GM12878 (cell line): ENCODE data around the gene NBEAL1. TPM values are rescaled to one million over a fixed set of nuclear protein-coding genes. Genes with fewer than 3 reads are reported as not detected.

ENCODE experiments used
- ATAC-seq: fragments of 200-7000 bp; cut with Tn5 transposase; 3 replicates; pipeline ENCODE4 v1.9.1; 2020; ENCODE audit warnings: mild to moderate bottlenecking, moderate library complexity
- BruUV-seq: library from RNA; stranded (reverse); fragments of 400-500 nt; replicated peaks from 2 replicates; lab custom pipeline; 2021; lab: Mats Ljungman, UMichigan
- CTCF ChIA-PET: fragments of 300-600 bp; sonication (Branson Sonifier 250); formaldehyde crosslinking; extraction: SDS; loops from one replicate; lab custom pipeline; 2021; ENCODE audit warnings: inconsistent platforms; lab: Yijun Ruan, JAX
- POLR2A ChIA-PET: fragments of 350-600 bp; formaldehyde crosslinking; extraction: SDS; loops from one replicate; lab custom pipeline; 2021; ENCODE audit warnings: inconsistent platforms; lab: Charles Lee
- RAD21 ChIA-PET: fragments of 300-600 bp; sonication (Branson Sonifier 250); formaldehyde crosslinking; loops from one replicate; lab custom pipeline; 2023; ENCODE audit warnings: antibody characterized with exemption; ENCODE audit not compliant: unreplicated experiment; lab: Charles Lee
- SMC1A ChIA-PET: fragments of 300-600 bp; sonication (Branson Sonifier 250); formaldehyde crosslinking; loops from one replicate; lab custom pipeline; 2023; ENCODE audit not compliant: unreplicated experiment, uncharacterized antibody; lab: Charles Lee
- DNase-seq: peaks from one replicate; pipeline ENCODE4 v3.0.0-alpha.2; 2011; ENCODE audit warnings: low read depth, low spot score
- FAIRE-seq: peaks from 3 replicates; lab custom pipeline; 2011; peaks lifted over from hg19 to GRCh38; lab: Jason Lieb, UNC
- H2AFZ ChIP-seq: 2 replicates; pipeline ENCODE4 v1.6.0; 2011; ENCODE audit warnings: low read depth, low read length, control low read depth; ENCODE audit not compliant: control insufficient read depth
- H3K27ac ChIP-seq: 2 replicates; pipeline ENCODE4 v1.5.1; 2011; ENCODE audit warnings: control low read depth; ENCODE audit not compliant: control insufficient read depth, insufficient read depth
- H3K27me3 ChIP-seq, 2 experiments: replicated peaks in 1 of 2; 2 replicates each; pipeline versions ENCODE4 v1.6.0 to v1.6.1; 2011; ENCODE audit warnings: low read length in 1 of 2; ENCODE audit not compliant: control insufficient read depth in 2 of 2, insufficient read depth in 2 of 2
- H3K36me3 ChIP-seq, 2 experiments: 2 replicates each; pipeline ENCODE4 v1.5.1; 2011; ENCODE audit warnings: low read length in 1 of 2; ENCODE audit not compliant: control insufficient read depth in 2 of 2, insufficient read depth in 2 of 2
- H3K4me1 ChIP-seq: 2 replicates; pipeline ENCODE4 v1.6.1; 2011; ENCODE audit warnings: mild to moderate bottlenecking, low read length, moderate library complexity, mixed read lengths; ENCODE audit not compliant: control insufficient read depth, insufficient read depth
- H3K4me2 ChIP-seq: 2 replicates; pipeline ENCODE4 v1.6.0; 2011; ENCODE audit warnings: control low read depth; ENCODE audit not compliant: control insufficient read depth, insufficient read depth
- H3K4me3 ChIP-seq: fragments of 200-600 bp; sonication (generic); 2 replicates; pipeline ENCODE4 v1.5.1; 2016
- H3K79me2 ChIP-seq: 2 replicates; pipeline ENCODE4 v1.6.0; 2011; ENCODE audit warnings: low read length; ENCODE audit not compliant: control insufficient read depth, insufficient read depth
- H3K9ac ChIP-seq: 2 replicates; pipeline ENCODE4 v1.8.0; 2011; ENCODE audit warnings: low read length, control low read depth, mixed read lengths; ENCODE audit not compliant: control insufficient read depth, insufficient read depth
- H3K9me3 ChIP-seq: replicated peaks from 3 replicates; pipeline ENCODE4 v1.5.1; 2011; ENCODE audit warnings: mild to moderate bottlenecking, low read length; ENCODE audit not compliant: control insufficient read depth, insufficient read depth
- H4K20me1 ChIP-seq: 2 replicates; pipeline ENCODE4 v1.6.0; 2011; ENCODE audit not compliant: control insufficient read depth, insufficient read depth
- CBX3 ChIP-seq: fragments of 200-600 bp; sonication (generic); IDR thresholded peaks from 2 replicates; pipeline ENCODE4 v1.6.1; 2016; ENCODE audit warnings: low read depth, borderline replicate concordance
- FOS ChIP-seq: IDR thresholded peaks from 3 replicates; pipeline ENCODE4 v1.6.1; 2011; ENCODE audit warnings: borderline replicate concordance; ENCODE audit not compliant: insufficient read length; ENCODE audit errors: extremely low read depth
- LARP7 ChIP-seq: fragments of 450-650 bp; IDR thresholded peaks from 2 replicates; pipeline ENCODE4 v1.6.1; 2017; ENCODE audit warnings: mild to moderate bottlenecking
- NR2F1 ChIP-seq: fragments of 450-650 bp; conservative IDR thresholded peaks from 2 replicates; pipeline ENCODE4 v1.6.1; 2017; ENCODE audit warnings: mild to moderate bottlenecking
- SRF ChIP-seq, 2 experiments: IDR thresholded peaks; 2 replicates each; pipeline ENCODE4 v1.6.1; 2011; ENCODE audit warnings: low read depth in 2 of 2, low read length in 2 of 2, mild to moderate bottlenecking in 1 of 2, moderate library complexity in 1 of 2
- TAF1 ChIP-seq: IDR thresholded peaks from 2 replicates; pipeline ENCODE4 v1.6.1; 2011; ENCODE audit warnings: mild to moderate bottlenecking, low read depth, low read length, borderline replicate concordance
- TCF7 ChIP-seq: IDR thresholded peaks from 2 replicates; pipeline ENCODE4 v1.6.1; 2014; ENCODE audit warnings: antibody characterized with exemption, borderline replicate concordance
- ZNF217 ChIP-seq: fragments of 450-650 bp; IDR thresholded peaks from 2 replicates; pipeline ENCODE4 v1.6.1; 2017; ENCODE audit warnings: antibody characterized with exemption, mild to moderate bottlenecking
- in situ Hi-C: fragments of 300-500 bp; cut with MboI; formaldehyde crosslinking; loops from 9 replicates; pipeline ENCODE4 v1.14.3; 2018; ENCODE audit warnings: mixed read lengths
- intact Hi-C: fragments of 100-400 bp; cut with micrococcal nuclease; formaldehyde crosslinking; loops from one replicate; pipeline ENCODE4 v1.14.2; 2022; ENCODE audit not compliant: unreplicated experiment
- polyA plus RNA-seq, 11 experiments: library from polyadenylated mRNA; depleted of rRNA in 4 of 11; unstranded in 6 of 11; stranded (reverse) in 5 of 11; fragments of >200 nt; fragmentation: Nextera tagmentation in 4 of 11; fragmentation: Illumina TruSeq in 1 of 11; extraction: Ambion mirVana in 4 of 11; extraction: Trizol in 1 of 11; gene quantifications; 1 replicate in 1 of 11; 2 replicates in 10 of 11; pipeline versions ENCODE4 v1.2.1 to v1.2.3, GENCODE V29; 2011 to 2016; ENCODE audit warnings: inconsistent platforms in 2 of 11, missing spikeins in 2 of 11, low read depth in 1 of 11
- total RNA-seq, 4 experiments: library from RNA; depleted of rRNA in 3 of 4; stranded (reverse); fragments of >200 nt in 3 of 4; fragmentation: Illumina TruSeq in 1 of 4; extraction: Trizol in 1 of 4; gene quantifications; 2 replicates each; pipeline versions ENCODE4 v1.2.1 to v1.2.3, GENCODE V29; 2013 to 2021
- TF ChIP-seq, protein P1 (sequence below): fragments of 450-650 bp; IDR thresholded peaks from 2 replicates; pipeline ENCODE4 v1.6.1; 2017; ENCODE audit warnings: low read depth, mild to moderate bottlenecking, moderate library complexity
- TF ChIP-seq, protein P2 (sequence below): fragments of 450-650 bp; formaldehyde crosslinking; IDR thresholded peaks from 2 replicates; pipeline ENCODE4 v1.5.0; 2022; ENCODE audit warnings: mild to moderate bottlenecking, missing genetic modification characterization
- TF ChIP-seq, protein P3 (sequence below): fragments of 450-650 bp; IDR thresholded peaks from 2 replicates; pipeline ENCODE4 v1.6.1; 2016; ENCODE audit warnings: mild to moderate bottlenecking
- TF ChIP-seq, protein P4 (sequence below): fragments of 450-650 bp; conservative IDR thresholded peaks from 2 replicates; pipeline ENCODE4 v1.6.1; 2017; ENCODE audit warnings: mild to moderate bottlenecking, moderate library complexity

The NBEAL1 gene
- total and polyA plus RNA-seq, 10 of the 15 experiments (the other 5 are each of a cell fraction or from before 2014, with no cell fraction given): 1.9 to 16.1 (median 7.2) TPM

DNA sequence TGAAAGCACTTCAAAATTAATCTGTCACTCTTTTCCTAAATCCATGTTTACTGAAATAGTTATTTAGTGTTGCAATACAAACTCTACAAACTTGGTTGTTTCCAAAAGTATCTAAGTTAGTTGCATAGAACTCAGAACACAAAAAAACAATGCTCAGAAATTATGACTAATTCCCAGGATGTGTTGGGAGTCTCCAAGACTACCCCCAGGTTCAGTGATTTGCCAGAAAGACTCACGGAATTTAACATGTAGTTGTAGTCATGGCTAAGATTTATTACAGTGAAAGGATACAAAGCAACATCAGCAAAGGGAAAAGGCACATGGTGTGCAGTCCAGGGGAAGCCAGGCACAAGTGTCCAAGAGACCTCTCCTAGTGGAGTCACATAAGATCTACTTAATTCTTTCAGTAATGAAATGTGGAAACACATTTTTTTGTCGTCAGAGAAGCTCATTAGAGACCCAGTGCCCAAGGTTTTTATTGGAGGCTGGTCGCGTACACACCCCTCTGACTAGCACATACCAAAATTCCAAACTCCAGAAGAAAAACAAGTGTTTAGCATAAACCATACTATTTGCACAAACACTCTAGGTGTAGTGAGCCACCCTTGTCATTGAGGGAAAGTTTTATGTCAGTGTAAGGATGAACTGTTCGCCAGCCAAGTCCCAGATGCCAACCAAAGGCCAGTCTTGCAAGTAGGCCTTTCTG lies 180.8 kb downstream of the NBEAL1 start (continued):
- TF ChIP-seq, protein P1, sequence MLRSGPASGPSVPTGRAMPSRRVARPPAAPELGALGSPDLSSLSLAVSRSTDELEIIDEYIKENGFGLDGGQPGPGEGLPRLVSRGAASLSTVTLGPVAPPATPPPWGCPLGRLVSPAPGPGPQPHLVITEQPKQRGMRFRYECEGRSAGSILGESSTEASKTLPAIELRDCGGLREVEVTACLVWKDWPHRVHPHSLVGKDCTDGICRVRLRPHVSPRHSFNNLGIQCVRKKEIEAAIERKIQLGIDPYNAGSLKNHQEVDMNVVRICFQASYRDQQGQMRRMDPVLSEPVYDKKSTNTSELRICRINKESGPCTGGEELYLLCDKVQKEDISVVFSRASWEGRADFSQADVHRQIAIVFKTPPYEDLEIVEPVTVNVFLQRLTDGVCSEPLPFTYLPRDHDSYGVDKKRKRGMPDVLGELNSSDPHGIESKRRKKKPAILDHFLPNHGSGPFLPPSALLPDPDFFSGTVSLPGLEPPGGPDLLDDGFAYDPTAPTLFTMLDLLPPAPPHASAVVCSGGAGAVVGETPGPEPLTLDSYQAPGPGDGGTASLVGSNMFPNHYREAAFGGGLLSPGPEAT: no peak
- TF ChIP-seq, protein P2, sequence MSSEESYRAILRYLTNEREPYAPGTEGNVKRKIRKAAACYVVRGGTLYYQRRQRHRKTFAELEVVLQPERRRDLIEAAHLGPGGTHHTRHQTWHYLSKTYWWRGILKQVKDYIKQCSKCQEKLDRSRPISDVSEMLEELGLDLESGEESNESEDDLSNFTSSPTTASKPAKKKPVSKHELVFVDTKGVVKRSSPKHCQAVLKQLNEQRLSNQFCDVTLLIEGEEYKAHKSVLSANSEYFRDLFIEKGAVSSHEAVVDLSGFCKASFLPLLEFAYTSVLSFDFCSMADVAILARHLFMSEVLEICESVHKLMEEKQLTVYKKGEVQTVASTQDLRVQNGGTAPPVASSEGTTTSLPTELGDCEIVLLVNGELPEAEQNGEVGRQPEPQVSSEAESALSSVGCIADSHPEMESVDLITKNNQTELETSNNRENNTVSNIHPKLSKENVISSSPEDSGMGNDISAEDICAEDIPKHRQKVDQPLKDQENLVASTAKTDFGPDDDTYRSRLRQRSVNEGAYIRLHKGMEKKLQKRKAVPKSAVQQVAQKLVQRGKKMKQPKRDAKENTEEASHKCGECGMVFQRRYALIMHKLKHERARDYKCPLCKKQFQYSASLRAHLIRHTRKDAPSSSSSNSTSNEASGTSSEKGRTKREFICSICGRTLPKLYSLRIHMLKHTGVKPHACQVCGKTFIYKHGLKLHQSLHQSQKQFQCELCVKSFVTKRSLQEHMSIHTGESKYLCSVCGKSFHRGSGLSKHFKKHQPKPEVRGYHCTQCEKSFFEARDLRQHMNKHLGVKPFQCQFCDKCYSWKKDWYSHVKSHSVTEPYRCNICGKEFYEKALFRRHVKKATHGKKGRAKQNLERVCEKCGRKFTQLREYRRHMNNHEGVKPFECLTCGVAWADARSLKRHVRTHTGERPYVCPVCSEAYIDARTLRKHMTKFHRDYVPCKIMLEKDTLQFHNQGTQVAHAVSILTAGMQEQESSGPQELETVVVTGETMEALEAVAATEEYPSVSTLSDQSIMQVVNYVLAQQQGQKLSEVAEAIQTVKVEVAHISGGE: no peak
- TF ChIP-seq NR2F1 (no peak), LARP7 (no peak)

DNA sequence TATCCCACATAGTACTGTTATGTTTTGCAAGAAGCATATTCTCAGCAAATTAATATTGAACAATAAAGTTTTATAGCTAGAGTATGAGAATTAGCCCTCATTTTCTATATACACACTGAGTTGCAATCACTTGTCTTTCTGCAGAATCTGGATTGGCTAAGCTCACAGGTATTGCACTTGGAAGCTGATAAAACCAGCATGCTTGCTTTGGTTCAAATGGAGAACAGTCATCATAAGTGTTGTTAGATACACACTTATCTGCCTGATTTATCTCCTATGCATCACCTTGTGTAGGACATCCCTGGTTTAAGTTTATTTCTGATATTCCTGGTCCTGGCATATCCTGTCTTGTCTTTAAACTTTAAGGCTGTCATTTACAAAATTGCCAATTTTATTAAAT lies 186.2 kb downstream of the NBEAL1 start:
- no peak for FAIRE-seq
- RAD21 ChIA-PET: no interaction called here
- Histone ChIP-seq H3K4me2 (no peak overlapping the region), H3K27ac (no peak overlapping the region), H3K9ac (no peak overlapping the region), H3K4me3 (no peak overlapping the region), H2AFZ (no peak overlapping the region), H3K27me3 (no peaks in the 10 kb centered on the region), H3K4me1 (no peaks in the 10 kb centered on the region), H3K9me3 (no peaks in the 10 kb centered on the region), H3K36me3 (no peaks in the 10 kb centered on the region), H3K79me2 (no peaks in the 10 kb centered on the region), H4K20me1 (no peaks in the 10 kb centered on the region)
- DNase-seq: no peak
- POLR2A ChIA-PET: no interaction called here
- intact Hi-C loops (no loop called here), in situ Hi-C loops (no loop called here)
- BruUV-seq: no TSS peak
- ATAC-seq: no peak
- TF ChIP-seq NR2F1 (no peak), TAF1 (no peak), SRF (IDR thresholded peaks at IDR 0.05; ENCODE audit: low read depth in 2 of 2, low read length in 2 of 2) (no peak), CBX3 (no peak), ZNF217 (no peak), TCF7 (no peak), FOS (no peak)
- TF ChIP-seq, protein P3, sequence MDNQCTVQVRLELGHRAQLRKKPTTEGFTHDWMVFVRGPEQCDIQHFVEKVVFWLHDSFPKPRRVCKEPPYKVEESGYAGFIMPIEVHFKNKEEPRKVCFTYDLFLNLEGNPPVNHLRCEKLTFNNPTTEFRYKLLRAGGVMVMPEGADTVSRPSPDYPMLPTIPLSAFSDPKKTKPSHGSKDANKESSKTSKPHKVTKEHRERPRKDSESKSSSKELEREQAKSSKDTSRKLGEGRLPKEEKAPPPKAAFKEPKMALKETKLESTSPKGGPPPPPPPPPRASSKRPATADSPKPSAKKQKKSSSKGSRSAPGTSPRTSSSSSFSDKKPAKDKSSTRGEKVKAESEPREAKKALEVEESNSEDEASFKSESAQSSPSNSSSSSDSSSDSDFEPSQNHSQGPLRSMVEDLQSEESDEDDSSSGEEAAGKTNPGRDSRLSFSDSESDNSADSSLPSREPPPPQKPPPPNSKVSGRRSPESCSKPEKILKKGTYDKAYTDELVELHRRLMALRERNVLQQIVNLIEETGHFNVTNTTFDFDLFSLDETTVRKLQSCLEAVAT: no peak
- TF ChIP-seq, protein P4, sequence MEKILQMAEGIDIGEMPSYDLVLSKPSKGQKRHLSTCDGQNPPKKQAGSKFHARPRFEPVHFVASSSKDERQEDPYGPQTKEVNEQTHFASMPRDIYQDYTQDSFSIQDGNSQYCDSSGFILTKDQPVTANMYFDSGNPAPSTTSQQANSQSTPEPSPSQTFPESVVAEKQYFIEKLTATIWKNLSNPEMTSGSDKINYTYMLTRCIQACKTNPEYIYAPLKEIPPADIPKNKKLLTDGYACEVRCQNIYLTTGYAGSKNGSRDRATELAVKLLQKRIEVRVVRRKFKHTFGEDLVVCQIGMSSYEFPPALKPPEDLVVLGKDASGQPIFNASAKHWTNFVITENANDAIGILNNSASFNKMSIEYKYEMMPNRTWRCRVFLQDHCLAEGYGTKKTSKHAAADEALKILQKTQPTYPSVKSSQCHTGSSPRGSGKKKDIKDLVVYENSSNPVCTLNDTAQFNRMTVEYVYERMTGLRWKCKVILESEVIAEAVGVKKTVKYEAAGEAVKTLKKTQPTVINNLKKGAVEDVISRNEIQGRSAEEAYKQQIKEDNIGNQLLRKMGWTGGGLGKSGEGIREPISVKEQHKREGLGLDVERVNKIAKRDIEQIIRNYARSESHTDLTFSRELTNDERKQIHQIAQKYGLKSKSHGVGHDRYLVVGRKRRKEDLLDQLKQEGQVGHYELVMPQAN: no peak
- TF ChIP-seq, protein P1: no peak
- SMC1A ChIA-PET: no interaction called here
- CTCF ChIA-PET: no interaction called here
